Activated naive CD8-positive, alpha-beta T cell treated with anti-CD3 and anti-CD28 coated beads, Interleukin-2, amount 50 U/mL, for 16 hours (primary cell): ENCODE data around the gene FURIN.
"Not testable (repeated sequence)": the region's sequence is repeated elsewhere in the genome, so short reads cannot be mapped to it uniquely, and the experiment has no call there.

ENCODE experiments used
- DNase-seq: peaks from one replicate; pipeline ENCODE4 v3.0.0-alpha.2; 2020; ENCODE audit warnings: low read depth, low spot score

The FURIN gene

GRCh38 chr15:90844696-90845095, 23.7 kb upstream of the FURIN start:
- no peak for DNase-seq

GRCh38 chr15:90845201-90845949, 23.0 kb upstream of the FURIN start:
- DNase-seq, result no peak

- not testable (repeated sequence) for DNase-seq
Measured at GRCh38 chr15:90849424-90849823, 19.0 kb upstream of the FURIN start.

- no peak for DNase-seq
Measured at GRCh38 chr15:90851114-90851513, 17.3 kb upstream of the FURIN start.

GRCh38 chr15:90851940-90852339, 16.4 kb upstream of the FURIN start:
- no peak for DNase-seq

- no peak for DNase-seq
Measured at GRCh38 chr15:90855139-90855538, 13.2 kb upstream of the FURIN start.

GRCh38 chr15:90857337-90857736, 11.1 kb upstream of the FURIN start:
- no peak for DNase-seq

- DNase-seq, result no peak
Measured at GRCh38 chr15:90857883-90858443, 10.4 kb upstream of the FURIN start.

GRCh38 chr15:90859234-90860131, 8.9 kb upstream of the FURIN start:
- DNase-seq, result no peak

- no peak for DNase-seq
Measured at GRCh38 chr15:90860450-90860849, 7.9 kb upstream of the FURIN start.

- no peak for DNase-seq
Measured at GRCh38 chr15:90860942-90861675, 7.3 kb upstream of the FURIN start.

GRCh38 chr15:90862487-90862886, 5.9 kb upstream of the FURIN start:
- DNase-seq, result no peak

- DNase-seq, result no peak
Measured at GRCh38 chr15:90862964-90863778, 5.2 kb upstream of the FURIN start.

GRCh38 chr15:90863987-90864386, 4.4 kb upstream of the FURIN start:
- no peak for DNase-seq

GRCh38 chr15:90864507-90864906, 3.9 kb upstream of the FURIN start:
- DNase-seq, result no peak

- no peak for DNase-seq
Measured at GRCh38 chr15:90865702-90866101, 2.7 kb upstream of the FURIN start.

- no peak for DNase-seq
Measured at GRCh38 chr15:90866161-90866715, 2.1 kb upstream of the FURIN start.

- DNase-seq, result no peak
Measured at GRCh38 chr15:90866800-90867199, 1.6 kb upstream of the FURIN start.

GRCh38 chr15:90869140-90869541, 753 bp downstream of the FURIN start:
- no peak for DNase-seq

- no peak for DNase-seq
Measured at GRCh38 chr15:90869601-90870353, 1.4 kb downstream of the FURIN start.
